HuH-7 (cell line): Measurements from ENCODE around the gene AAMP.

Experiments used
- DNase-seq: peaks from one replicate; pipeline ENCODE4 v3.0.0; 2011; ENCODE audit warnings: low spot score

Gene AAMP

GRCh38 chr2:218259099-218259961 is 10.6 kb downstream of the AAMP start:
- no peak for DNase-seq

DNA sequence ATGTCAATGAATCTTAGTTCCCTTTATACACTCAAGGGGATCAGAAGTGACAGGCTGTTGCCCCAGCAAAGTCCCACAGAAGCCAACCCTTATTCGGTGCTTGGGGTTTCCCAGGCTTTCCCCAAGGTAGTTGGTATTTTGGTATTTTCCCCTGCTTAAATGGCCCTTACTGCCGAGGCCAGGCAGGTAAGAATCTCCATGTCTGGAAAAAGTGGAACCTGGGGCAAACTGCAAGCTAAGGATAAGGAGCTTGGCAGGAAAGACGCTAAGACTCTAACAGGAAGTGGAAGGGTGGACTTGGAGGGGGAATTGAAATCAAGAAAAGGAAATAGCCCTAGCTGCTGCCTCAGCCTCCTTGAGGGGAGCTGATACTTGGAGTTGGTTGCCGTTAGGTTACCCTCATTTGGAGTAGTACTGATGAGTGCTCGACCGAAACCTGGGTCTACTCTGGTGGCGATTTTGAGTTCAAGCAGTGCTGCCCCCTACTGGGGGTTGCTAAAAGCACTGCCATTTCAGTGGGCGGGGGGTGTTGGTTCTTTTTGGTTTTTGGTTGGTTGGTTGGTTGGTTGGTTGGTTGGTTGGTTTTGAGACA is 12.5 kb downstream of the AAMP start:
- peak; percentile 63 for DNase-seq

GRCh38 chr2:218256612-218257350 is 13.2 kb downstream of the AAMP start:
- DNase-seq: no peak

DNA sequence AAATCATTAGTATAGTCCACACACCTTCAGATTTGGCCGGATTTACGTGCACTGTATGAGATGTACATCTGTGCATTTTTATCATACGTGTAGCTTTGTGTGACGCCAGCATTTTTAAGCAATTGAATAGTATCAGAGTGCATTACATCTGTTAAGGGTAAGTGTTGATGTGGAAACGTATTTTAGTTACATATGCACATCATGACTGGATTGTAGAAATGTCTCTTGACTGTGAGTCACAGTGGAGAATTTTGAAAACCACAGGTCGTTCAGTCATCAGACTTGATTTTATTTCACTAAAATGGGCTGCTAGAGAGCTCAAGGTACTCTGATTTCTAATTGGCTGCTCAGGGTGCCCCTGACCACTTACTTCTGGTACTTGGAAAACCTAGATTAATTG is 14.5 kb downstream of the AAMP start:
- DNase-seq: no peak

DNA sequence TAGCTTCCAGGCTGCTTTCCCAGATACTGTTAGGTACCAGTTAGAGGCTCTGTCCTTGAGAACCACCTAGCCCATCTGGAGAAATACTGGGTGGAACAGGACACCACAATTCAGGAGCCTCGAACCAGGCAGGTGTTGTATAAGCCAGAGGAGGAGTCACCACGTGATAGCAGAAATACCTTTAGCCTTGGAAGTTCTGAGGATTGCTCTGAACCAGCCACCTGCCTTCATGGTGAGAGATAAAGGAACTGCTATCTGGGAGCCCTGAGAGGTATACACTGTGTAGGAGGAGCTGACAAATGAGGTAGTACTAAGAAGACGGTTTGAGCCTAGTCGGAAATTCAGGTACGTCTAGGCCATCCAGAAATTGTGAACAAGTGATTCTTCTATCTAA is 16.7 kb downstream of the AAMP start:
- DNase-seq: no peak

- DNase-seq: no peak
Observed at GRCh38 chr2:218252509-218253231, 17.3 kb downstream of the AAMP start.

- DNase-seq: no peak
Observed at GRCh38 chr2:218249691-218250090, 20.2 kb downstream of the AAMP start.

- DNase-seq: no peak
Observed at GRCh38 chr2:218245214-218245613, 24.7 kb downstream of the AAMP start.

GRCh38 chr2:218244665-218245064 is 25.3 kb downstream of the AAMP start:
- no peak for DNase-seq

- no peak for DNase-seq
Observed at GRCh38 chr2:218244204-218244603, 25.7 kb downstream of the AAMP start.

DNA sequence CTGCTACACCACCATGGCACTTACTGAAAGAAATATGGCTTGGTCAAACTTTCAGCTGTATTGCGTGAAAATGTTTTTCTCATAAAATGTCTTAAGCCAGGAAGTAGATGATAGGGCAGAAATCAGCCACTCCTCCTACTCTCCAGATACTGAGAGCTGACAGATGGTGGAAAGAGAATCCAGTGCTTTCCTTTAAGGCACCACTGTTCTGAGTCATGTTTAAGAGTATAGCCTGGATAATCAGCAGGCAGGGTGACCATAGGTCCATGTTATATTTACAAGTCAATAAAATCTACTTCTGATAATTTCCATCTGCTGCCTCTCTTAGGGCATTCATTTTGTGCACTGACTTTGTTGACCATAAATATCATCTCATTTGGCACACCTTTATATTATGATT is 31.1 kb downstream of the AAMP start:
- DNase-seq: no peak

DNA sequence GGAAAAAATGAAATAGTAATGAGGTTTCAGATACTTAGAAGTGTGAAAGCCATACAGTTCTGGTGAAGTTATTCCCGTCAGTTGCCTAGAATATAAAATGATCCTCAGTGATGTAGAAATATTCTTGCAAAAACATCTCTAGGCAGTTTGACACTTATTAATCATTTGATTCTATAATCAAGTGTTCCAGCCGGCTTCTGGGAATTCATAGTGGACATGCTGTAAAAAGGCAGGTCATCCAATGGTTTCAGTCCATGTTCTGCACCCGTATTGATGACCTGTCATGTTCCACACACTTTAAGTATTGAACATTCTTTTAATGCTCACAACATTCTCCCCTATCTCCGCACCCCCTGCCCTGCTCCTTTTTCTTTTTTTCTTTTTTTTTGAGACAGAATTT is 33.1 kb downstream of the AAMP start:
- no peak for DNase-seq

DNA sequence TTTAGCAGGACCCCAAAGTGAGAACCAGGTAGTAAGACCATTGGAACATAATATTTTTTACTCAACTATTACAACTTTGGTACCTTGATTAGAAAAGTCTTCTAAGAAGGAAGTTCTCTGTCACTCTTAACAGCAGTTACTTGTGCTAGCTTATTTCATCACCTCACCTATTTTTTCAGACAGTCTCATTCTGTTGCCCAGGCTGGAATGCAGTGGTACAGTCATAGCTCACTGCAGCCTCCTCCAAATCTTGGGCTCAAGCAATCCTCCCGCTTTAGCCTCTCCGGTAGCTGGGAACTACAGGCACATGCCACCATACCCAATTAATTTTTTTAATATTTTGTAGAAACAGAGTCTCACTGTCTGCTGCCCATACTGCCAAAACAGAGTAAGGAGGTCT is 34.9 kb downstream of the AAMP start:
- no peak for DNase-seq

GRCh38 chr2:218234521-218234920 is 35.4 kb downstream of the AAMP start:
- DNase-seq: no peak

DNA sequence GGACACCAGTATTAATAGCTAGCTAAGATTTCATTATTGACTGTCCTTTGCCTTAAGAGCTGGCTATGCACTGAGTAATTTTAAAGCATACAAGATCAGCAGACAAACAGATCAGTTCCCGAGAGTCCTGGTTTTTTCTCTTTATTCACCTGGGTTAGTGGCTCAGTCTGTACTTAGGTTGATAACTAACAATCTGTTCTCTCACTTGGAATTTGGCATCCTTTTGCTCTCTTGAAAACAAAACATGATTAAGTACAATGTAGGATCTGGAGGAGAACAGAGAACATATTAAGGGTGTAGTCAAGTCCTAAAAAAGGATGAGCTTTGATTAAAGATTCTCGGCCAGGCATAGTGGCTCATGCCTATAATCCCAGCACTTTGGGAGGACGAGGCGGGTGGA is 36.4 kb downstream of the AAMP start:
- no peak for DNase-seq

GRCh38 chr2:218230882-218231281 is 39.1 kb downstream of the AAMP start:
- DNase-seq: peak; percentile 52

GRCh38 chr2:218229851-218230250 is 40.1 kb downstream of the AAMP start:
- no peak for DNase-seq

GRCh38 chr2:218229239-218229638 is 40.7 kb downstream of the AAMP start:
- no peak for DNase-seq

GRCh38 chr2:218228366-218229090 is 41.4 kb downstream of the AAMP start:
- no peak for DNase-seq

GRCh38 chr2:218226903-218227302 is 43.0 kb downstream of the AAMP start:
- DNase-seq: no peak

DNA sequence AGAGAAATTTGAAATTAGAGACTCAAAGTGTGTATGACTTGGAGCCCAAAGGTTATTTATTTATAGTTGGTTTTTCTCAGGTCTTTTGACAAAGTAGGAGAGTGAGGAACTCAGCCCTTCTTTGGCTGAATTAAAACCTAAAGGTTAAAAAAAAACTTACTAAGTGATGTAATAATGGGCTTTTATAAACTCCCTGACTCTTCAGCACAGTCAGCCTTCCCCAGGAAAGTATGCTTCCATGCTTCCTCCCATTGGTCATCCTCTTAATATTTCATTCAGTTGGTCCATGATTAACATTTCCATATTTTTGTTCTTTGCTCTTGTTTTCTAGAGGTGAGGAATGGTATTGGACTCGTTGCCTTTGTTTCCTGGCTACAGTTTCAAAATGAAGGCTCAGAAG is 45.8 kb downstream of the AAMP start:
- DNase-seq: no peak

DNA sequence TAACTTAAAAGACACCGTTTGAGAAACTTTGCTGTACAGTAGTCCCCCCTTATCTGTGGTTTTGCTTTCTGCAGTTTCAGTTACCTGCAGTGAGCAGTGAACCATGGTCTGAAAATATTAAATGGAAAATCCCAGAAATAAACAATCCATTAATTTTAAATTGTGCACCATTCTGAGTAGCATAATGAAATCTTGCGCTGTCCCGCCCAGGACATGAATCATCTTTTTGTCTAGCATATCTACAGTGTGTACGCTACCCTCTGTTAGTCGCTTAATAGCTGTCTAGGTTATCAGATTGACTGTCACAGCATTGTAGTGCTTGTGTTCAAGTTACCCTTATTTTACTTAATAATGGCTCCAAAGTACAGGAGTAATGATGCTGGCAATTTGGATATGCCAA is 46.9 kb downstream of the AAMP start:
- no peak for DNase-seq
